Transverse colon (tissue), 3 donors: ENCODE measurements around the gene SPACA1.

ENCODE experiments used
- CTCF ChIP-seq, 5 experiments: fragments of 200-600 bp in 3 of 5; fragments of 450-650 bp in 2 of 5; sonication (generic) in 3 of 5; IDR thresholded peaks; 1 replicate in 2 of 5; 2 replicates in 3 of 5; pipeline ENCODE4 v1.5.1; 2016 to 2017; ENCODE audit warnings: antibody characterized with exemption in 5 of 5, inconsistent platforms in 3 of 5, mild to moderate bottlenecking in 2 of 5, moderate library complexity in 1 of 5
- EP300 ChIP-seq: sonication (generic); formaldehyde crosslinking; IDR thresholded peaks from one replicate; pipeline ENCODE4 v1.6.1; 2017; ENCODE audit warnings: antibody characterized with exemption, low read depth
- POLR2A ChIP-seq: fragments of 450-650 bp; IDR thresholded peaks from one replicate; pipeline ENCODE4 v1.6.1; 2016; ENCODE audit warnings: antibody characterized with exemption, mild to moderate bottlenecking, moderate library complexity

GRCh38 chr6:88062376-88062775, 14.7 kb downstream of the SPACA1 start:
- TF ChIP-seq POLR2A (no peak), CTCF (IDR thresholded peaks at IDR 0.05) (no peak), EP300 (no peak)
